ENCODE results near the gene SF3B5. TPM values are rescaled to one million over a fixed set of nuclear protein-coding genes. Genes with fewer than 3 reads are reported as not detected.

SF3B5 gene
- total RNA-seq, 1 donor from 2014 or later, result 164 TPM

GRCh38 chr6:144094731-144095133, 641 bp downstream of the SF3B5 start:
- H3K9me3 Mint-ChIP-seq, result no peaks in the 10 kb centered on the region

GRCh38 chr6:144093658-144094057, 1.7 kb downstream of the SF3B5 start:
- H3K4me1 Mint-ChIP-seq, result peaks cover 20% of the 10 kb centered on the region

More at GRCh38 chr6:144094731-144095133, 641 bp downstream of the SF3B5 start:
- H3K4me3 Mint-ChIP-seq, result peak overlapping the region; percentile 99
- H3K27ac Mint-ChIP-seq (ENCODE audit: unreplicated experiment), result peak overlapping the region; percentile 98
- no peaks in the 10 kb centered on the region for H3K36me3 Mint-ChIP-seq (ENCODE audit: low read depth)
- peaks cover 22% of the 10 kb centered on the region for H3K27me3 Mint-ChIP-seq (ENCODE audit: low read depth)
- DNase-seq (ENCODE audit: low read depth, low spot score), result no peak
- TF ChIP-seq, protein P1, sequence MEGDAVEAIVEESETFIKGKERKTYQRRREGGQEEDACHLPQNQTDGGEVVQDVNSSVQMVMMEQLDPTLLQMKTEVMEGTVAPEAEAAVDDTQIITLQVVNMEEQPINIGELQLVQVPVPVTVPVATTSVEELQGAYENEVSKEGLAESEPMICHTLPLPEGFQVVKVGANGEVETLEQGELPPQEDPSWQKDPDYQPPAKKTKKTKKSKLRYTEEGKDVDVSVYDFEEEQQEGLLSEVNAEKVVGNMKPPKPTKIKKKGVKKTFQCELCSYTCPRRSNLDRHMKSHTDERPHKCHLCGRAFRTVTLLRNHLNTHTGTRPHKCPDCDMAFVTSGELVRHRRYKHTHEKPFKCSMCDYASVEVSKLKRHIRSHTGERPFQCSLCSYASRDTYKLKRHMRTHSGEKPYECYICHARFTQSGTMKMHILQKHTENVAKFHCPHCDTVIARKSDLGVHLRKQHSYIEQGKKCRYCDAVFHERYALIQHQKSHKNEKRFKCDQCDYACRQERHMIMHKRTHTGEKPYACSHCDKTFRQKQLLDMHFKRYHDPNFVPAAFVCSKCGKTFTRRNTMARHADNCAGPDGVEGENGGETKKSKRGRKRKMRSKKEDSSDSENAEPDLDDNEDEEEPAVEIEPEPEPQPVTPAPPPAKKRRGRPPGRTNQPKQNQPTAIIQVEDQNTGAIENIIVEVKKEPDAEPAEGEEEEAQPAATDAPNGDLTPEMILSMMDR (conservative IDR thresholded peaks at IDR 0.05), result no peak
- H3K4me1 Mint-ChIP-seq, result peaks cover 20% of the 10 kb centered on the region

DNA sequence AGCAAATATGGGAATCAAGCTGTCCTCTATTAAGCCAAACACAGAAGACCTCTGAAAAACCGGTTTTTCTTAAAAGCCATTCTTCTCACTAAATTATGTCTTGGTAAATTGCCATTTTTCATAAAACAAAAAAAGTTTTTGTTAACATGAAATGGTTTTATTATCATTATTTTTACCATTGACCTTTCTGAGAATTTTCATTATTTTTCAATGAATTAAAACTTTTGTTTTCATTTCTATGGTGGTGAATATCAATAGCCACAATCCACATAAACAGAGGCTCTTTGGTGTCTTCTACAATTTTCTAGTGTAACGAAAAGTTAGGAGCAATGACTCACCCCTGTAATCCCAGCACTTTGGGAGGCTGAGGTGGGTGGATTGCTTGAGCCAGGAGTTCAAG, 2.1 kb downstream of the SF3B5 start:
- H3K36me3 Mint-ChIP-seq (ENCODE audit: low read depth), result no peaks in the 10 kb centered on the region
- TF ChIP-seq, protein P1 (conservative IDR thresholded peaks at IDR 0.05), result no peak
- peaks cover 7% of the 10 kb centered on the region for H3K27me3 Mint-ChIP-seq (ENCODE audit: low read depth)
- DNase-seq (ENCODE audit: low read depth, low spot score), result no peak
- no peak overlapping the region for H3K27ac Mint-ChIP-seq (ENCODE audit: unreplicated experiment)
- H3K9me3 Mint-ChIP-seq, result no peaks in the 10 kb centered on the region
- H3K4me3 Mint-ChIP-seq, result peak overlapping the region; percentile 80
- H3K4me1 Mint-ChIP-seq, result peaks cover 20% of the 10 kb centered on the region

More at GRCh38 chr6:144093658-144094057, 1.7 kb downstream of the SF3B5 start:
- H3K4me3 Mint-ChIP-seq, result peak overlapping the region; percentile 99
- DNase-seq (ENCODE audit: low read depth, low spot score), result no peak
- H3K27me3 Mint-ChIP-seq (ENCODE audit: low read depth), result peaks cover 11% of the 10 kb centered on the region
- no peaks in the 10 kb centered on the region for H3K9me3 Mint-ChIP-seq
- no peak overlapping the region for H3K27ac Mint-ChIP-seq (ENCODE audit: unreplicated experiment)
- no peaks in the 10 kb centered on the region for H3K36me3 Mint-ChIP-seq (ENCODE audit: low read depth)
- TF ChIP-seq, protein P1 (conservative IDR thresholded peaks at IDR 0.05), result no peak

GRCh38 chr6:144090384-144090783, 5.0 kb downstream of the SF3B5 start:
- Mint-ChIP-seq H3K36me3 (ENCODE audit: low read depth) (no peaks in the 10 kb centered on the region), H3K27me3 (ENCODE audit: low read depth) (no peaks in the 10 kb centered on the region), H3K9me3 (no peaks in the 10 kb centered on the region), H3K4me3 (no peak overlapping the region), H3K27ac (ENCODE audit: unreplicated experiment) (no peak overlapping the region), H3K4me1 (peaks cover 16% of the 10 kb centered on the region)
- no peak for DNase-seq (ENCODE audit: low read depth, low spot score)
- TF ChIP-seq, protein P1 (conservative IDR thresholded peaks at IDR 0.05), result peak; percentile 18

DNA sequence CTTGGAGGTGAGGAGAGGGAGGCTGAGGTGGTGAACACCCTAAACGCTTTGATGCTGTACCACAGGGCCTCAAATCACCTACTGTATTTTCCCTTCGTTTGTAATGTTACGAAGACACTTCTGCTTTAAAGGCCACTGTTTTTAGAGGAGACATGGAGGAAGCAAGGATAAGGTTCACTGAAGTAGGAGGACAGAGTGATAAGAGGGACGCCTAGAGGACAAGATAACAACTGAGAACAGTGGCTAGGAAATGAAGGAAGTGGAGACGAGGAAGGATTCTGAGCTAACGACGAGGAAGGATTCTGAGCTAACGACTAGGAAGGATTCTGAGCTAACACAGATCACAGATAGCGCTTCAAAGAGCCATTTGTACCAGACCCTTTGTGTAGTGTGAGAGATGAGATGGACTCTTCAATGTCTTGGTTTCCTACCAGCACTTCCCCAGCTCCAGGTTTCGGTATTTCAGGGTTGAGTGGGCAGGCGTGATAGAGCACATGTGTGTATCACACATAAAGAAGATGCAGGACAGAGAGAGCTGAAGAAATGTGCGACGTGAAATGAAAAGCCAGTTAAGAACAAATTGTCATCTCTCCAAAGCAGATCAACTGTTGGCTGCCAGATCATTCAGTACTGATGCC, 7.5 kb downstream of the SF3B5 start:
- no peak for DNase-seq (ENCODE audit: low read depth, low spot score)
- H3K27ac Mint-ChIP-seq (ENCODE audit: unreplicated experiment), result no peak overlapping the region
- H3K9me3 Mint-ChIP-seq, result no peaks in the 10 kb centered on the region
- no peak overlapping the region for H3K4me3 Mint-ChIP-seq
- H3K4me1 Mint-ChIP-seq, result no peaks in the 10 kb centered on the region
- TF ChIP-seq, protein P1 (conservative IDR thresholded peaks at IDR 0.05), result no peak
- H3K27me3 Mint-ChIP-seq (ENCODE audit: low read depth), result no peaks in the 10 kb centered on the region
- no peaks in the 10 kb centered on the region for H3K36me3 Mint-ChIP-seq (ENCODE audit: low read depth)

Measured in neural crest cell (in vitro differentiated cells).